ENCODE data around the gene DYNAP.

DYNAP gene

GRCh38 chr18:54604211-54604610 is 13.2 kb downstream of the DYNAP start:
- TF ChIP-seq MYC (IDR thresholded peaks at IDR 0.05; ENCODE audit: low read depth, low read length) (no peak), POLR2A (IDR thresholded peaks at IDR 0.05; ENCODE audit: extremely low read depth, insufficient read length) (no peak), MAX (IDR thresholded peaks at IDR 0.05; ENCODE audit: low read depth, low read length) (no peak), CTCF (IDR thresholded peaks at IDR 0.05; ENCODE audit: low read depth, low read length) (no peak)
- DNase-seq (ENCODE audit: low read depth), result no peak
- no peak overlapping the region for H3K4me3 ChIP-seq (ENCODE audit: low read depth, low read length)

DNA sequence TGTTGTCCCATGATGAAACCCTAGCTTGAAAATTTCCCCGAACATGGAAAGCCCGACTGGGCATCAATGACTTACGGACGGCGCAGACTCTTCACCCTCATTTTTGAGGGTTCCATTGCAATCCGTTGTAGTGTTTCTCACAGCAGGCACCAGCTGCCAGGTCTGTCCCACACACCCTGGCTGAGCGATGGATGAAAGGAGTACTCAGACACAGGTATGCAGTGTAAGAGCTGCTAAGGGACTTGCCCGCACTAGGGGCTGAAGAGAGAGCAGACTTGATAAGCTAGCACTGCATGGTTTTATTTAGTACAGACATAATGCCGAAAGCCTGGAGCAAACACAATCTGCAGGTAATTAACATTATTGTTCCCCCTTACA is 15.8 kb downstream of the DYNAP start:
- DNase-seq (ENCODE audit: low read depth), result no peak
- no peak overlapping the region for H3K4me3 ChIP-seq (ENCODE audit: low read depth, low read length)
- TF ChIP-seq MYC (IDR thresholded peaks at IDR 0.05; ENCODE audit: low read depth, low read length) (no peak), POLR2A (IDR thresholded peaks at IDR 0.05; ENCODE audit: extremely low read depth, insufficient read length) (no peak), CTCF (IDR thresholded peaks at IDR 0.05; ENCODE audit: low read depth, low read length) (no peak), MAX (IDR thresholded peaks at IDR 0.05; ENCODE audit: low read depth, low read length) (no peak)

GRCh38 chr18:54607213-54608027 is 16.4 kb downstream of the DYNAP start:
- peak overlapping the region; percentile 50 for H3K4me3 ChIP-seq (ENCODE audit: low read depth, low read length)
- TF ChIP-seq POLR2A (IDR thresholded peaks at IDR 0.05; ENCODE audit: extremely low read depth, insufficient read length), result no peak
- TF ChIP-seq MAX (IDR thresholded peaks at IDR 0.05; ENCODE audit: low read depth, low read length), result no peak
- TF ChIP-seq MYC (IDR thresholded peaks at IDR 0.05; ENCODE audit: low read depth, low read length), result no peak
- no peak for TF ChIP-seq CTCF (IDR thresholded peaks at IDR 0.05; ENCODE audit: low read depth, low read length)
- peak; percentile 42 for DNase-seq (ENCODE audit: low read depth)

- H3K4me3 ChIP-seq (ENCODE audit: low read depth, low read length), result peak overlapping the region; percentile 50
- DNase-seq (ENCODE audit: low read depth), result peak; percentile 10
- TF ChIP-seq MYC (IDR thresholded peaks at IDR 0.05; ENCODE audit: low read depth, low read length) (no peak), POLR2A (IDR thresholded peaks at IDR 0.05; ENCODE audit: extremely low read depth, insufficient read length) (no peak), MAX (IDR thresholded peaks at IDR 0.05; ENCODE audit: low read depth, low read length) (no peak), CTCF (IDR thresholded peaks at IDR 0.05; ENCODE audit: low read depth, low read length) (no peak)
Observed at GRCh38 chr18:54608028-54608642, 17.1 kb downstream of the DYNAP start.

- DNase-seq (ENCODE audit: low read depth), result no peak
- TF ChIP-seq MAX (IDR thresholded peaks at IDR 0.05; ENCODE audit: low read depth, low read length) (no peak), MYC (IDR thresholded peaks at IDR 0.05; ENCODE audit: low read depth, low read length) (no peak), POLR2A (IDR thresholded peaks at IDR 0.05; ENCODE audit: extremely low read depth, insufficient read length) (no peak), CTCF (IDR thresholded peaks at IDR 0.05; ENCODE audit: low read depth, low read length) (no peak)
- H3K4me3 ChIP-seq (ENCODE audit: low read depth, low read length), result no peak overlapping the region
Observed at GRCh38 chr18:54611816-54612215, 20.8 kb downstream of the DYNAP start.
